ENCODE measurements around the gene CBFA2T3.

Gene CBFA2T3

DNA sequence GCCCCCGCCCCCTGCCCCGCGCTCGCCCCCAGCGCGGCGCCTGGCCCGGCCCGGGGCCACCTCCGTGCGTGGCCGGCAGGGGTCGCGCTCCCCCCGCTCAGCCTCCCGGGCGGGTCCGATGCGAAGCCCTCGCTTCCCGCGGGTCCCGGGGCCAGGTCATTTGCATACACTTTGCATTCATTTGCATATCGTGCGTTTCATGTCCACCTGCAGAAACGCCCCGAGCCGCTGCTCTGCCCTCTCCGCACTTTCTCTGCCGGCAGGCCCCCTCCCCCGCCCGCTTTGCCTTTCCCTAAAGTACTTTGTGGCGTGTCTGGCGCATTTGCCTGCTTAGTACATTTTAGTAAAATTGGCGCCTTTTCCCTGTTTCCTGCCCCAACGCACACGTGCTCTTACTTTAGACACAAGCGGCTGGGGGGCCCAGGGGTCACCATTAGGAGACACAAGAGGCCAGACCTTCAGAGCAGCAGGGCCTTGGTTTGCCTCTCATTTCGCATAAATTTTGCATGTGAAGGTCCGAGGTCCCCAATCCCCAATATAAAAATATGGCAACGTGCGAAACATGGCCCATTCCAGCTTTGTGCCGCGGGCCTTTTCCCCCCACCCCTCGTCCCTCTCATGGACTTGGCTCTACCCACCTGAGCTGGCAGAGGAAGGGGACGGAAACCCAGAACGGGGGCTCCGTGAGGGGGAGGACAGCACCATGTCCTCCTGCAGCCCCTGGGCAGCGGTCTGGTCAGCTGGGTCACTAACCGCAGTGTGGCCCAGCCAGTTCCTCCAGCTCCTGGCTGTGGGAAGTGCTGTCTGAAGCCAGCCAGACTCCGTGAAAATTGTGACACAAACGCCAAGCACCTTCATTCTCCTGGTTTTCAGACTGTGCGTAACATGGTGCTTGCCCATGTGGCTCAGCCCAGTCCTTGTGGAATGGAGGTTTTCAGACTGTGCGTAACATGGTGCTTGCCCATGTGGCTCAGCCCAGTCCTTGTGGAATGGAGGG is 34.8 kb downstream of the CBFA2T3 start:
- no peak overlapping the region for H3K9ac ChIP-seq (ENCODE audit: insufficient read length, low read depth)
- H3K36me3 ChIP-seq (ENCODE audit: insufficient read depth, insufficient read length, low read length): no peaks in the 10 kb centered on the region
- peak; percentile 43 for DNase-seq (ENCODE audit: low read depth, low spot score)
- peaks cover 8% of the 10 kb centered on the region for H3K4me1 ChIP-seq (ENCODE audit: insufficient read depth, insufficient read length)
- H3K9me3 ChIP-seq (ENCODE audit: insufficient read depth, low read length): no peaks in the 10 kb centered on the region
- no peak for TF ChIP-seq YY1 (IDR thresholded peaks at IDR 0.05; ENCODE audit: insufficient read depth, insufficient read length)
- no peak for TF ChIP-seq SUZ12 (IDR thresholded peaks at IDR 0.05; ENCODE audit: extremely low read depth, insufficient read depth, insufficient read length)
- TF ChIP-seq ZNF274 (IDR thresholded peaks at IDR 0.05; ENCODE audit: low read depth, low read length): no peak
- no peak overlapping the region for H3K4me3 ChIP-seq (ENCODE audit: insufficient read length, low read depth)
- H3K27me3 ChIP-seq (ENCODE audit: insufficient read depth, insufficient read length): peaks cover 30% of the 10 kb centered on the region

- no peaks in the 10 kb centered on the region for H3K9me3 ChIP-seq (ENCODE audit: insufficient read depth, low read length)
- H3K27me3 ChIP-seq (ENCODE audit: insufficient read depth, insufficient read length): peaks cover 30% of the 10 kb centered on the region
- H3K4me3 ChIP-seq (ENCODE audit: insufficient read length, low read depth): peak overlapping the region; percentile 58
- no peaks in the 10 kb centered on the region for H3K36me3 ChIP-seq (ENCODE audit: insufficient read depth, insufficient read length, low read length)
- no peak for DNase-seq (ENCODE audit: low read depth, low spot score)
- peaks cover 15% of the 10 kb centered on the region for H3K4me1 ChIP-seq (ENCODE audit: insufficient read depth, insufficient read length)
- H3K9ac ChIP-seq (ENCODE audit: insufficient read length, low read depth): peak overlapping the region; percentile 78
- TF ChIP-seq SUZ12 (IDR thresholded peaks at IDR 0.05; ENCODE audit: extremely low read depth, insufficient read depth, insufficient read length) (no peak), ZNF274 (IDR thresholded peaks at IDR 0.05; ENCODE audit: low read depth, low read length) (no peak), YY1 (IDR thresholded peaks at IDR 0.05; ENCODE audit: insufficient read depth, insufficient read length) (no peak)
Observed at GRCh38 chr16:88940862-88941817, 35.9 kb downstream of the CBFA2T3 start.

DNA sequence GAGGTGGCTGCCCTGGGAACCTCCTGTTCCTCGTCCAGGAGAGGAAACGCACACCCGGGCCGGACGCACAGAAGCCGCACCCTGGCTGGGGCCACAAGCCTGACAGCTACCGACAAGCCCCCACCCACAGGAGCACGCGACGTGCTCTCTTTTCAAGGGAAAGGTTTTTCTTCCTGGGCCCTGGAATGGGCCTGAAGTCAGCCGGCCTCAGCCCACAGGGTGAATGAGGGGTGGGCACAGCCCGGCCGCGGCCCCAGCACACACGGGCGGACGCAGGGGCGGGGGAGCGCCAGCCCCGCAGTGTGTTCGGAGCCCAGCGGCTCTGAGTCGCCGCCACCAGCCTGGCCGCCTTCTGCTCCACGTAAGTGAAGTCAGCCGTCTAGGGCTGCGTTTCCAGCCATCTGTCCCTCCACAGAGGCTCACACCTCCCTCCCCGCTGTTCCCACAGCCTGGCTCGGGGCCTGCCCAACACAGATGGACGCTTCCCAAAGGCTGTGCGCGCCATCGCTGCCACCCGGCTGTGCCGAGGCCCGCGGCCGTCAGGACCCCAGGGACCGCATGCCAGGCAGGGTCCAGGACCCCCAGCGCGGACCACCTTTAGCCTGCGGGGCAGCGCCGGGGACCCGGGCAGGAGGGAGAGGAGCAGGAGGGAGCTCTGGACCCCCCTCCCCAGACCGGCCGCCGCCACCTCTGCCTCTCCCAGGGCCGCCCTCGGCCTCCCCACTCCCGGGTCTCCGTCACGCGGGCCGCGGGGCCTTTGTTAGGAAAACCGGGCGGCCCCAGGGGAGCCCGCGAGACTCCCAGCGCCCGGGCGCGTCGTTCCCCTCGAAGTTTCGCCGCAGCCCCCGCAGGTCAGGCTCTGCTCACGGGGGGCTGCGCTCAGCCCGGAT is 36.8 kb downstream of the CBFA2T3 start:
- TF ChIP-seq YY1 (IDR thresholded peaks at IDR 0.05; ENCODE audit: insufficient read depth, insufficient read length): no peak
- TF ChIP-seq SUZ12 (IDR thresholded peaks at IDR 0.05; ENCODE audit: extremely low read depth, insufficient read depth, insufficient read length): peak; percentile 87
- TF ChIP-seq ZNF274 (IDR thresholded peaks at IDR 0.05; ENCODE audit: low read depth, low read length): no peak
- peaks cover 18% of the 10 kb centered on the region for H3K4me1 ChIP-seq (ENCODE audit: insufficient read depth, insufficient read length)
- no peaks in the 10 kb centered on the region for H3K9me3 ChIP-seq (ENCODE audit: insufficient read depth, low read length)
- H3K36me3 ChIP-seq (ENCODE audit: insufficient read depth, insufficient read length, low read length): no peaks in the 10 kb centered on the region
- peaks cover 30% of the 10 kb centered on the region for H3K27me3 ChIP-seq (ENCODE audit: insufficient read depth, insufficient read length)
- no peak for DNase-seq (ENCODE audit: low read depth, low spot score)
- H3K9ac ChIP-seq (ENCODE audit: insufficient read length, low read depth): peak overlapping the region; percentile 78
- H3K4me3 ChIP-seq (ENCODE audit: insufficient read length, low read depth): peak overlapping the region; percentile 58

DNA sequence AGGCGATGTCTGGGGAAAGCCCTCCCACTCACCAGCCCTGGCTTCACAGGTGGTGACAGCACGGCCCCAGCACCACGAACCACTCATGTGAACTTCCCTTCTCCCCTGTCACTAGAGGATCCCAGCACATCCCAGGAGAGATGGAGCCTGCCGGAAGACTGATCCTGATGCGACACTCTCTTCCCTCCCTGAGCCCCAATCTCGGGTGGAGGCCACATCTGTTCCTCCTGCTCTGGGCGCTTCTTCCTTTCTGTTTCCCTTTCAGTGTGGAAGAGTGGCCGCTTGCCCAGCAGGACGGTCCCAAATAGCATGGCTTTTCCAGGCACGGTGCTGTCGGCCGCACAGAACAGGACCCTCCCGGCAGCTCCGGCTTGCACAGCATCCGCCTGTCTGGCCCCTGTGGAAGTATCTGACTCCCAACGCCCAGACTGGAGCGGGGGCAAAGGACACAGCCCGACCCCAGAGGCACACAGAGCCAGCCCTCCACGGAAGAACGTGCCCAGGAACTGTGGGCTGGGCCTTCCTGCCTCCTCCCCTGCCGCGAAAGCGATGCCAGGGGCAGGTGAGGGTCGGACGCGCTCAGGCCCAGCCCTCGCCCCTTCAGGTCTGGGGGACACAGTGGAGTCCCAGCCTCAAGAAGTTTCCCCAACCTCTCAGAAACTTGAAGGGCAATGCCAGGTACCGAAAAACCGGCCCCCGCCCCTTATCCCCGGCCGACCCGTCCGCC is 37.6 kb downstream of the CBFA2T3 start:
- DNase-seq (ENCODE audit: low read depth, low spot score): no peak
- H3K4me3 ChIP-seq (ENCODE audit: insufficient read length, low read depth): no peak overlapping the region
- H3K9me3 ChIP-seq (ENCODE audit: insufficient read depth, low read length): no peaks in the 10 kb centered on the region
- peaks cover 30% of the 10 kb centered on the region for H3K27me3 ChIP-seq (ENCODE audit: insufficient read depth, insufficient read length)
- TF ChIP-seq SUZ12 (IDR thresholded peaks at IDR 0.05; ENCODE audit: extremely low read depth, insufficient read depth, insufficient read length) (no peak), ZNF274 (IDR thresholded peaks at IDR 0.05; ENCODE audit: low read depth, low read length) (no peak), YY1 (IDR thresholded peaks at IDR 0.05; ENCODE audit: insufficient read depth, insufficient read length) (no peak)
- H3K9ac ChIP-seq (ENCODE audit: insufficient read length, low read depth): peak overlapping the region; percentile 17
- no peaks in the 10 kb centered on the region for H3K36me3 ChIP-seq (ENCODE audit: insufficient read depth, insufficient read length, low read length)
- peaks cover 20% of the 10 kb centered on the region for H3K4me1 ChIP-seq (ENCODE audit: insufficient read depth, insufficient read length)

DNA sequence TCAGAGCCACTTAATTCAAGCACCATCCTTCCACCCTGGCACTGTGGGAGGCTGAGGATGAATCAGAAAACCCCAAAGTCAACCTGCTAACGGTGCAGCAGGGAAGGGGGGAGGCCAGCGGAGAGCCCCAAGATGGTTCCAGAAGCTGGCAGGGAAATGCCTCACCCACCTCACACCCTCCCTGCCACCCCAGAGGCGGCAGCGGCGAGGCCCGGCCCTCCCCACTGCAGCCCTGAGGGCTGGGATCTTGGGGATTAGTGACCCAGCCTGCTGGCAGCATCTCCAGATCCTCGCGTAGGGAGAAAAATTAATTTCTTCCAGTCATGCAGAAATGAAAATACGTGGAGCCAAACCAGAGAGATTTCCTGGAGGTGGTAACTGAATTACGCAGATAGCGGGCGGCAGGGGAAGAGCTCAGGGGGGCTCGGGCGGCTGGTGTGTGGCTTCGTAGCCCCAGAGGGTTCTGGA is 38.2 kb downstream of the CBFA2T3 start:
- H3K9ac ChIP-seq (ENCODE audit: insufficient read length, low read depth): no peak overlapping the region
- peaks cover 30% of the 10 kb centered on the region for H3K27me3 ChIP-seq (ENCODE audit: insufficient read depth, insufficient read length)

More for the DNA sequence above, 38.2 kb downstream of the CBFA2T3 start:
- TF ChIP-seq YY1 (IDR thresholded peaks at IDR 0.05; ENCODE audit: insufficient read depth, insufficient read length): no peak
- TF ChIP-seq SUZ12 (IDR thresholded peaks at IDR 0.05; ENCODE audit: extremely low read depth, insufficient read depth, insufficient read length): no peak
- TF ChIP-seq ZNF274 (IDR thresholded peaks at IDR 0.05; ENCODE audit: low read depth, low read length): no peak
- peaks cover 24% of the 10 kb centered on the region for H3K4me1 ChIP-seq (ENCODE audit: insufficient read depth, insufficient read length)
- H3K4me3 ChIP-seq (ENCODE audit: insufficient read length, low read depth): no peak overlapping the region
- no peak for DNase-seq (ENCODE audit: low read depth, low spot score)
- H3K36me3 ChIP-seq (ENCODE audit: insufficient read depth, insufficient read length, low read length): no peaks in the 10 kb centered on the region
- no peaks in the 10 kb centered on the region for H3K9me3 ChIP-seq (ENCODE audit: insufficient read depth, low read length)
